Stimulated activated CD8-positive, alpha-beta memory T cell treated with anti-CD3 and anti-CD28 coated beads, Interleukin-4, amount 100 ng/mL, for 4 hours (primary cell): Measurements from ENCODE around the gene SORCS3.

Experiments used
- DNase-seq, 2 donors: peaks; one replicate each; pipeline ENCODE4 v3.0.0-alpha.2; 2020; ENCODE audit warnings: low read depth in 2 of 2, low spot score in 1 of 2

SORCS3 gene

GRCh38 chr10:104774234-104774633, 133.1 kb downstream of the SORCS3 start:
- no peak for DNase-seq

GRCh38 chr10:104777086-104777799, 136.2 kb downstream of the SORCS3 start:
- no peak for DNase-seq

- DNase-seq = no peak
Observed at GRCh38 chr10:104778371-104778770, 137.3 kb downstream of the SORCS3 start.

GRCh38 chr10:104779701-104780100, 138.6 kb downstream of the SORCS3 start:
- DNase-seq = no peak

- no peak for DNase-seq
Observed at GRCh38 chr10:104780165-104780564, 139.1 kb downstream of the SORCS3 start.

- no peak for DNase-seq
Observed at GRCh38 chr10:104780946-104781595, 140.0 kb downstream of the SORCS3 start.

- DNase-seq = no peak
Observed at GRCh38 chr10:104784452-104784851, 143.4 kb downstream of the SORCS3 start.

GRCh38 chr10:104791471-104791870, 150.4 kb downstream of the SORCS3 start:
- DNase-seq = no peak

- DNase-seq = no peak
Observed at GRCh38 chr10:104795411-104795810, 154.3 kb downstream of the SORCS3 start.

GRCh38 chr10:104796823-104797222, 155.7 kb downstream of the SORCS3 start:
- no peak for DNase-seq

- no peak for DNase-seq
Observed at GRCh38 chr10:104802941-104803340, 161.9 kb downstream of the SORCS3 start.

- DNase-seq = no peak
Observed at GRCh38 chr10:104804880-104805279, 163.8 kb downstream of the SORCS3 start.

GRCh38 chr10:104806801-104807200, 165.7 kb downstream of the SORCS3 start:
- no peak for DNase-seq

- DNase-seq = no peak
Observed at GRCh38 chr10:104807581-104808310, 166.7 kb downstream of the SORCS3 start.

GRCh38 chr10:104809288-104810090, 168.4 kb downstream of the SORCS3 start:
- no peak for DNase-seq

- DNase-seq = no peak
Observed at GRCh38 chr10:104811166-104811565, 170.1 kb downstream of the SORCS3 start.

GRCh38 chr10:104816501-104816900, 175.4 kb downstream of the SORCS3 start:
- DNase-seq = no peak

GRCh38 chr10:104819731-104820130, 178.6 kb downstream of the SORCS3 start:
- DNase-seq = no peak

- DNase-seq = no peak
Observed at GRCh38 chr10:104822088-104822487, 181.0 kb downstream of the SORCS3 start.

GRCh38 chr10:104824380-104825006, 183.4 kb downstream of the SORCS3 start:
- DNase-seq = no peak

GRCh38 chr10:104831272-104831671, 190.2 kb downstream of the SORCS3 start:
- no peak for DNase-seq
